ENCODE measurements around the gene NUDT14. TPM values are rescaled to one million over a fixed set of nuclear protein-coding genes. Genes with fewer than 3 reads are reported as not detected.

NUDT14 gene
- total RNA-seq, 1 donor from 2014 or later: 39.1 TPM

DNA sequence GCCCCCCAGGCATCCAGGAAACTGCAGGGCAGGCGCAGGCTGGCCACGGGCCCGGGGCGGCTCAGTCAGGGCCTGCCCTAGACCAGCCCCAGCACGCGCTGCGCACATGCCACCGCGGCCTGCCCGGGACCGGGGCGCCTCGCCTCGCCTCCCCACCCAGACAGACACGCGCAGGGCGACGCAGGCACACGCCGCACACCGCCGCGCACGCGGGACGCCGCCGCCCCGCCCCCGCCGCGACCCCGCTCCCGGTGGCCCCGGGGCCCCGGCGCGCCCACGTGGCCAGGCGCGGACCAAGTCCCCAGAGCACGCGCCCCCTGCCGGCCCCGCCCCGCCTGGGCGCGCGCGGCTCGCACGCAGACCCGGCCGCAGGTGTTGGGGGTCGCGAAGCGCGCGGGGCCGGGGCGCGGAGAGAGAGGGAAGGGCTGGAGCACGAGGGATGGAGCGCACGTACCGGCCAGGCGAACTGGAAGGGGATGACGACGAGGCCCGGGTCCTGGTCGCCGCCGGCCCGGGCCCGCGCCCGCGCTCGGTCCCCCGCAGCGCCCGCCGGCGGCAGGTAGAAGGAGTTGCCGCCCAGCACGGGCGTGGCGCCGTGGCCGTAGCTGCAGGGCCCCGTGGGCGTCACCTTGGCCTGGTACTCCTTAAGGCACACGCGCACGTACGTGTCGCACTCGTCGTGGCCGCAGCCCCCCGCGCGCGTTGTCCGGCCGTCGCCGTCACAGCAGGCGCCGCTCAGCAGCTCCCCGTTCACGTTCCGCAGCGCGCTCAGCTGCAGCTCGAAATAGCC lies 13.6 kb downstream of the NUDT14 start:
- Mint-ChIP-seq H3K4me3 (ENCODE audit: unreplicated experiment) (peak overlapping the region; percentile 42), H3K9me3 (ENCODE audit: unreplicated experiment) (no peaks in the 10 kb centered on the region), H3K27ac (ENCODE audit: unreplicated experiment) (no peak overlapping the region), H3K4me1 (ENCODE audit: unreplicated experiment) (peaks cover 15% of the 10 kb centered on the region), H3K27me3 (ENCODE audit: unreplicated experiment) (peaks cover 13% of the 10 kb centered on the region), H3K36me3 (ENCODE audit: unreplicated experiment) (no peaks in the 10 kb centered on the region)
- TF ChIP-seq CTCF (IDR thresholded peaks at IDR 0.05): peak; percentile 15
- no peak for DNase-seq (ENCODE audit: extremely low spot score, unreplicated experiment)

DNA sequence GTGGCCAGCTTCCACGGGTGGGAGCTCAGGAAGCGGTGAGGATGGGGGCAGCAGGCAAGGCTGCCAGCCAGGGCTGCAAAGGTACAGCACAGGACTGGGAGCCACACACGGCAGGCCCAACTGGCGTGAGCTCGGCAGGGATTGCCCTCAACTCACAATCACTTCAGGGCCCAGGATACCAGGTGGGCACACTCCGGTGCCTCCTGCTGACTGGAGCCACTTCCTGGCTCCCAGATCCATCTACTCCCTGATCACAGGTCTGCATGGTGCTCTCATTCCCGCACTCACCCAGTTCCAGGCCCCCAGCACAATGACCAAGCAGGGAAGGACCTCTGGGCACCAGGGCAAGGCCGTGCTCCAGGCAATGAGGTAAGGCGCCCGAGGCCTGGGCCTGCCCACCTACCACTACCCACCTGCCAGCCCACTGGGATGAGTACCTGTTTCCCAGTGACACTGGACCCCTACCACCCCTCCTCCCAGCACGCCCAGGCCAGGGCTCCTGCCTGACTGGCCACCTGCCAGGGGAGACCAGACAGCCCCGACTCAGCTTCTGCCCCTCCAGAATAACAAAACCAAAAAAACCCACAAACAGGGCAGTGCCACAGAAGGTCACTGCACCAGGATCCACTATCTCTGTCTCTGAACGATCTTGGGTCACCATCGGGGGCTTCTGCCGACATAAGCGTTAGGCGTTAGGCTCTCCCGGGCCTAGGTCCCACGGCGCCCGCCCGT lies 14.4 kb downstream of the NUDT14 start:
- Mint-ChIP-seq H3K27ac (ENCODE audit: unreplicated experiment) (no peak overlapping the region), H3K4me1 (ENCODE audit: unreplicated experiment) (peaks cover 15% of the 10 kb centered on the region), H3K4me3 (ENCODE audit: unreplicated experiment) (peak overlapping the region; percentile 22), H3K27me3 (ENCODE audit: unreplicated experiment) (peaks cover 13% of the 10 kb centered on the region), H3K36me3 (ENCODE audit: unreplicated experiment) (no peaks in the 10 kb centered on the region), H3K9me3 (ENCODE audit: unreplicated experiment) (no peaks in the 10 kb centered on the region)
- no peak for TF ChIP-seq CTCF (IDR thresholded peaks at IDR 0.05)
- DNase-seq (ENCODE audit: extremely low spot score, unreplicated experiment): no peak

- Mint-ChIP-seq H3K27ac (ENCODE audit: unreplicated experiment) (no peak overlapping the region), H3K9me3 (ENCODE audit: unreplicated experiment) (no peaks in the 10 kb centered on the region), H3K4me1 (ENCODE audit: unreplicated experiment) (peaks cover 15% of the 10 kb centered on the region), H3K27me3 (ENCODE audit: unreplicated experiment) (peaks cover 13% of the 10 kb centered on the region), H3K4me3 (ENCODE audit: unreplicated experiment) (no peak overlapping the region), H3K36me3 (ENCODE audit: unreplicated experiment) (no peaks in the 10 kb centered on the region)
- no peak for DNase-seq (ENCODE audit: extremely low spot score, unreplicated experiment)
- TF ChIP-seq CTCF (IDR thresholded peaks at IDR 0.05): no peak
These were observed 15.2 kb downstream of the NUDT14 start for GRCh38 chr14:105165761-105166485.

- Mint-ChIP-seq H3K4me1 (ENCODE audit: unreplicated experiment) (peaks cover 10% of the 10 kb centered on the region), H3K9me3 (ENCODE audit: unreplicated experiment) (no peaks in the 10 kb centered on the region), H3K4me3 (ENCODE audit: unreplicated experiment) (no peak overlapping the region), H3K27ac (ENCODE audit: unreplicated experiment) (no peak overlapping the region), H3K36me3 (ENCODE audit: unreplicated experiment) (no peaks in the 10 kb centered on the region), H3K27me3 (ENCODE audit: unreplicated experiment) (peaks cover 11% of the 10 kb centered on the region)
- no peak for TF ChIP-seq CTCF (IDR thresholded peaks at IDR 0.05)
- no peak for DNase-seq (ENCODE audit: extremely low spot score, unreplicated experiment)
These were observed 15.9 kb downstream of the NUDT14 start for GRCh38 chr14:105165134-105165704.
